Dermis blood vessel endothelial cell (primary cell): ENCODE data around the gene SPATS2L. TPM values are rescaled to one million over a fixed set of nuclear protein-coding genes. Genes with fewer than 3 reads are reported as not detected.
A peak's percentile ranks its signal among the peaks of the same experiment; 100 is the strongest.

ENCODE experiments used
- DNase-seq: peaks from one replicate; pipeline ENCODE4 v3.0.0; 2010
- total RNA-seq: library from RNA; depleted of rRNA; stranded (reverse); fragments of >200 nt; gene quantifications from 2 replicates; pipeline ENCODE4 v1.2.3, GENCODE V29; 2014

Gene SPATS2L
- total RNA-seq, 1 donor from 2014 or later: 21.3 TPM

- DNase-seq: no peak
Observed at GRCh38 chr2:200471928-200472645, 165.6 kb downstream of the SPATS2L start.

DNA sequence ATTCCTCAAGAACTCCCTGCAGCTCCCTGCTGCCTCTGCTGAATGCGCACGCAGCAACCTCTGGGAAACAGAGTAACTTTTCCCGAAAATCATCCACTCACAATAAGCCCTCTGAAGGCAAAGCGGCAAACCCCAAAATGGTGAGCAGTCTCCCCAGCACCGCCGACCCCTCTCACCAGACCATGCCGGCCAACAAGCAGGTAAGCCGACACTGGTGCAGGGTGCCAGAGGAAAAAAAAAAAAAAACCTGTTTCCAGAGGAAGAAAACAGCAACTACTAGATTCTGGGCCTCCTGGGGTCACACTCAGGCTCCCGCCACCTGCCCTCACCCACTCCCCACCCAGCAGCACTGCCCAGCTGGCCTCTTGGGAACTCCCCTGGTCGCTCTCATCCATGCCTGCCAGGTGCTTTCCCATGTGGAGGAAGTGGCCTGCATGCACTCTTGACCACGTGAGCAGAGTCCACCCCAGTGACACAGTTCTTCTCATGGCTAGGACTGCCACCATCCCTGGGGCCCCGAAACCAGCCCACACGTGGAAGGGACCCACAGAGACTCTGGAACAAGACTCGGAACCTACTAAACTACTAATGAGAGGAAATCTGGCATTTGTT is 166.5 kb downstream of the SPATS2L start:
- no peak for DNase-seq

DNA sequence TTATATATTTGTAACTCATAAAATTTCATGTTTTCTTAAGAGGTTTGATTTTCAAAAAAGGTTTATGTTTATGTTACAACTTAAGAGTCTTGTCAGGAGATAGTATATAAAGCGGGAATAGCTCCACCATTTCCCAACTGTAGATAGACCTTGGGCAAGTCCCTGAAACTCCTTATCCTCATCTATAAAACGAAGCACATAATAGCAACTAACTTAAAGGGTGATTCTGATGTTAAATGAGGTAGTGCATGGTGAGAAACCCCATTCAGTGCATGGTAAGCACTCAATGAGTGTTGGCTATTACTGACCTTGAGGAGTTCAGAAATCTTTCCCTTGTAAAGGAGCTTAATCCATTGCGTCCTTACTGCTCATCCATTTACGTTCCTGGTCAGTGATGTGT is 169.3 kb downstream of the SPATS2L start:
- no peak for DNase-seq

DNA sequence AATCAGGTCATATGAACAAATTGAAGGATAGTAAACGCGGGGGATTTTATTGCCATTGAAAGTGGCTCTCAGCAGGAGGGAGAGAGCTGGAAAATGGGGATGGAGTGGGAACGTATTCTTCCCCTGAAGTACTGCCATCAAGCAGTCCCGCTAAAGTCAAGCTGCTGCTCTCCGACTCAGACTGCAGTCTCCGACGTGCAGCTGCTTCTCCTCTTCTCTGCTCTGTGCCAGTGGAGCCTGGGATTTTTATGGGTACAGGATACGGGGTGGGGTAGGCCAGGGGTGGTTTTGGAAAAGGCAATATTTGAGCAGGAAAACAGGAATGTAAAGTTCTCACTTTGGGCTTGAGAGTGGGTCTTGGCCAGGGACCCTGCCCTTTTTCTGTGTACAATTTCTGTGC is 170.3 kb downstream of the SPATS2L start:
- no peak for DNase-seq

- no peak for DNase-seq
Observed at GRCh38 chr2:200477667-200478131, 171.2 kb downstream of the SPATS2L start.

GRCh38 chr2:200479692-200480265 is 173.3 kb downstream of the SPATS2L start:
- no peak for DNase-seq

- no peak for DNase-seq
Observed at GRCh38 chr2:200482194-200482593, 175.7 kb downstream of the SPATS2L start.

DNA sequence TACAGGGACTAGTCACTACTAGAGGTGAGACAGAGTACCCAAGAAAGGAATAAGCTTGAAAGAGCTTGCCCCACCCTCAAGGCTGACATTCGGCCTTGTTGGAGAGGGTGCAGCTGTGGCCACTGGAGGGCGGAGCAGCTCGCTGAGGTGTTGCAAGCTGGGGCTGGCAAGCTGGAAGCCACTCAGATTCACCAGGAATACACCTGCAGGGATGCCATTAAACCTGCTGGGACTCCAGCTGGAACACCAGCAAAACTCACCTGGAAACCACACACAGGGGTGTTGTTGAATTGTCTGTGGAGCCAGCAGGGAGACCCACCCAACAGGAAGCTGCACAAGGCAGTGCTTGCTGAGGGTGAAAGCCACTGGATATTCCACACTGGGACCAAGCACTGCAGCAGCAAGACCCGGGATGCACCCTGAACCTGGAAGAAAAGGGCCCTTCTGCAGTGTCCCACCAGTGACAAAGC is 177.3 kb downstream of the SPATS2L start:
- DNase-seq: peak; percentile 41

GRCh38 chr2:200484934-200485333 is 178.4 kb downstream of the SPATS2L start:
- DNase-seq: no peak

- no peak for DNase-seq
Observed at GRCh38 chr2:200486529-200486928, 180.0 kb downstream of the SPATS2L start.

DNA sequence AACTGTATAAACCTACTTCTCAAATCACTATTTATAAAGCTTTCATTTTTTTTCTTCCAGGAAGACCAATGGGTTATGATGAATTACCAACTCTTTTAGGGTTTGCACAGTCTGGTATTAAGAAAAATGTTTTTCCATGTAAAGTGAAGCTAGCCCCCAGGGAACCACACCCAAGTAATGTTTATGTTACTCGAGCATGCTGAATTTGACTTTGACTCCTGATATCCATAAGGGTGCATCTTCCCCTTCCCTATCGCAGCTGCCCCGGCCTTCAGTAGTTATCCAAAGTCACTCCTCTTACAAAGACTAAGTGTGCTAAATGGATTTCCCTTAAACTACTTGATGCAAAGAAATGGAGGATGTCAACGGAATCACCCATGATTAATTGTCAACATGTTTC is 181.7 kb downstream of the SPATS2L start:
- DNase-seq: no peak

DNA sequence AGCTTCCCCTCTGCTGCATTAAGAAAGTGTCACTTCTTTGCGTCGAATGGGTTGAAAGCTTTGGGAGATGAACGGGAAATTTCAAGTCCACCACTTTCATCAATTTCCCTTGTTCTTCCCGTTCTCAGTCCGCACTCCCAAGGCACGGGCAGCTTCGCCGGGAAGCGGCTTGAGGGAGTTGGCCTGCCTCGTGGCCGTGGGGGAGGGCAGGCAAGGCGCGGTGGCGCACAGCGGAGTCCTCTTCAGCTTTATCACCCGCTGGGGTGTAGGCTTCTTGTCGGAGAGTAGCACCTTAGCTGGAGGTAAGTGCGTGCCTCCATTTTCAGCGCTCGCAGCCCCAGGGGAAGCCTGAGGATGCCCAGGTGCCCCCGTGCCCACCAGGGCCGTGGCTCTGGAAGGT is 183.5 kb downstream of the SPATS2L start:
- DNase-seq: no peak

DNA sequence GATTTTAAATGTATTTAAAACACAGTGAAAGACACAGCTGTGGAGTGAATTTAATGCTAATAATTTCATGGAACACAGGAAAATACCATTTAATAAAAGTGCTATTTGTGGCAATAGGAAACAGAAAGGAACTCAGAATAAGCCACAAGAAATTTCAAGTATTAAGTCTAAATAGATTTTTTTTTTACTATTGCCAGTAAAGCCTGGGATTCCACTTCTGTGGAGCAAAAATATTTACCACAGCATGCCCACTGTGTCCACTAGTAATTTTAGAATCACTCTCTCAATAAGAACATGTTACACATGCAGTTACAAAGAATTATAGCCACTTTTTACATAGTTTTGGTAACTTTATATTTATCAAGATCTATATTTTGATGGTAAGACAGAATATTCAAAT is 186.2 kb downstream of the SPATS2L start:
- DNase-seq: no peak

- no peak for DNase-seq
Observed at GRCh38 chr2:200494048-200494447, 187.6 kb downstream of the SPATS2L start.

DNA sequence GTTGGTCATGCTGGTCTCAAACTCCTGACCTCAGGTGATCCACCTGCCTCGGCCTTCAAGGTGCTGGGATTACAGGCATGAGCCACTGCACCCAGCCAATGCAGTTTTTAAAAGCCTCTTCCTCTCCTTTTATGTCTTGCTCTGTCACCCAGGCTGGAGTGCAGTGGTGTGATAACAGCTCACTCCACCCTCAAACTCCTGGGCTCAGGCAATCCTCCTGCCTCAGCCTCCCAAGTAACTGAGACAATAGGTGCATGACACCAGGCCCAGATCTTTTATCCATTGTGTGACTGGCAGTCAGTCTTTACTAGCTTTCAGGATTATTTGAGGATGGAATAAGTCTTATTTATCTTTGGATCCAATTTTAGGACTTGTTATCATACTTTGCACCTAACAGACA is 190.2 kb downstream of the SPATS2L start:
- DNase-seq: no peak

- no peak for DNase-seq
Observed at GRCh38 chr2:200498402-200499162, 192.1 kb downstream of the SPATS2L start.

DNA sequence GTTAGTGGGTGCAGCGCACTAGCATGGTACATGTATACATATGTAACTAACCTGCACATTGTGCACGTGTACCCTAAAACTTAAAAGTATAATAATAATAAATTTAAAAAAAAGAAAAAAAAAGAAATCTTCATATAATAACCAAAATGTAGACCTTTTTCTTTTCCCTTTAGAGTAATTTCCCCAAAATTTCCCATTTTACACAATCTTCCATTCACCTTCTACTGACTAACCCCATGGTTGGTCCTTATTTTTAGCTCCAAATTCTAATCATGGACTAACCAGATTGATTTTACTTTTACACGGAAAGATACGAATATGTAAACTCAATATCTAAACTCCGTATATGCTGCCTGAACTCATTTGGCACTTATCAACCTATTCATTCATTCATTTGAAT is 195.7 kb downstream of the SPATS2L start:
- no peak for DNase-seq

GRCh38 chr2:200506679-200507078 is 200.2 kb downstream of the SPATS2L start:
- DNase-seq: no peak

DNA sequence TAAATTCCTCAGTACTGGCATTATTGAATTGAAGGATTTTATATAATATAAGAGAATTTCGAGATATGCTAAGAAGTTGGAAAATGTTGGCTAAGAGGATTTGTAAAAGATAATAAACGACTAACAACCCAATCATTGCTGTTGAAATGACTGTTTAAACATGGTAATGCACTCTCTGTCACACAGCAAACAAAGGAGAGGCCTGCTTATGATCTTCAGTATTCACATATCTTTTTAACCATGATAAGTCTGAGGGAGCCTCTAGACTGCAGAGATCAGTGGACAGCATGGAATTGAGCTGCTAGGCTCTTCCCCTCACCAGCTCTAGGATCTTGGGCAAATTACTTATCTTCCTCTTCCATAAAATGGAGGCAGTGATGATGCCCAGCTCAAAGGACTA is 200.7 kb downstream of the SPATS2L start:
- DNase-seq: no peak

DNA sequence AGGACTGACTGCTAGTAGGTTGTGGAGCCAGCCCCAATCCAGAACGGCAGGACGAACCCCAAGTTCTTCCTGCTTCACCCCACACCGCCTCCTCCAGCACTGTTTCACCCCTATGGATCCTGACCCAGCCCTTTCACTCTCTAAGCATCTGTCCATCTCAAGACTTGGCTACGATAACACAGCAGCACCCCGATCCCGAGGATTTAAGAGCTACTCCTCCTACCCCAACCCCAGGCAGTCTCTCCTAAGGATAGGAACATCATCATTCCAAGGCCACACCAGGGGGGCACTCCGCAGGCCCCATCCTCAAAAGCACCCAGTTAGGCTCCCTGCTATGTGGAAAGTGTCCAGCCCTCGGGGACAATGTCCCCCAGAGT is 202.7 kb downstream of the SPATS2L start:
- peak; percentile 24 for DNase-seq

DNA sequence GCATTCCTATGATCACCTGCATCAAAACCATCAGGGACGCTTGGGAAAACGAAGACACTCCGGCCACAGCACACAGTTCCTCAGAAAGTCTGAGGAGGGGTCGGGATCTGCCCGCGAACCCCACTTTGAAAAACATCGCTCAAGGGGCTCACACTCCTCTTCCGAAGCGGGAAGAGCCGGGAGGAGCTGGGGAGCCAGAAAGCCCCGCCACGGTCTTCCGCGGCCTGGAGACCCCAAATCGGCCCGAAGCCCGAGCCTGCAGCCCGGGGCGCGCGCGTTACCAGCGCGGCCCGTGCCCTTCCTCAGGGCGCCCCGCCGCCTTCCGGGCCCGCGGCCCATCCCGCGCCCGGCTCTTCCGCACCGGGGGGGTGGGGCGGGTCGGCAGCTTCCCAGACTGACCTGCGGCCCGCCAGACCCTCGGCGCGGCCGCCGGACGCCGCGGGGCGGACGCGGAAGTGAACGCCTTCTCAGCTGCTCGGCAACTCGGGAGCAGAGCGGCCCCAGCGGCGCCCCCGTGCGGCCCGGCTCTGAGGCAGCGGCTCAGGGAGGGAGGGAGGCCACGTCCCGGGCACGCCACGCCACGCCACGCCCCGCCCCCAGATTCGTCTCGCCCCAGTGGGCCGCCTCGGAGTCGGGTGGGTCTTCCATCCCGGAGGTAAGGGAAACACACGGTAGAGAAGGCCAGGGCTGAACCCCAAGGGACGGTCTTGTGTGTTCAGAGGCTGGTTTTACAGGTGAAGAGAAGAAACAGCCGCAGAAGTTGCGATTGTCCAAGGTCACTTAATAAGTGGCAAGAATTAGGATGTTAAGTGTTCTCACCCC is 203.3 kb downstream of the SPATS2L start, which contains the start of gene KCTD18:
TSS of gene KCTD18 (minus strand) at position 457 of the 822 bp plus-strand sequence. CDS start 3,052 bp downstream, outside the sequence.
- peak; percentile 92 for DNase-seq

- no peak for DNase-seq
Observed at GRCh38 chr2:200515155-200515554, 208.7 kb downstream of the SPATS2L start.
